Measurements from ENCODE around the gene DNAJC18.

DNA sequence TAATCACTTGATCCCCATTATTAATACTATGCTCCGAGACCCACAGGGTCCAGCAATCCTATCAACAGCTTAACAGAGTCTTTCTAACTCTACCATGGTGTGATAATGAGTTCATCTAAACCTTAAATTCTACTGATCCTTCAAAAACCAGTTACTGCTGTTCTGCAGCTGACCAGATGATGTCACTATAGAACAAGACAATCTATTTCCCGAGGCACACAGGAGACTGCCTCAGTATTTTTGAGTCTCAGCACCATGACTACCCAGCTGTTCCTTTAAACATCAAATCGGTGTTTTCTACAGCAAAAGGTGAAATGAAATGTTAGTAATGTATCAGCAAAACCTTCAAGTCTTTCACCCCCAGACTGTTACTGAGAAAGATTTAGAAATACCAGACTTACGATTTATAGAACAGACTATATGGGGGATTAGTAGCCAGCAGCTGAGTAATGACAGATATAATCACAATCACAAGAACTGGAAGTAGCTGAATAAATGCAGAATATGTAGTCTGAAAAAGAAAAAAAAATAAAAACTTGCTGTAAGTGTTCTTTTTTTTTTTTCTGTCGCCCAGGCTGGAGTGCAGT, 16.9 kb downstream of the DNAJC18 start:
- TF ChIP-seq LEF1 (IDR thresholded peaks at IDR 0.05; ENCODE audit: borderline replicate concordance): no peak
- TF ChIP-seq BHLHE40 (IDR thresholded peaks at IDR 0.05; ENCODE audit: borderline replicate concordance): no peak
- no peak for TF ChIP-seq FOXM1 (IDR thresholded peaks at IDR 0.05; ENCODE audit: borderline replicate concordance)
- TF ChIP-seq SUZ12 (IDR thresholded peaks at IDR 0.05): no peak
- TF ChIP-seq ZNF384 (IDR thresholded peaks at IDR 0.05): no peak
- no peak for TF ChIP-seq FOXK2 (IDR thresholded peaks at IDR 0.05)
- TF ChIP-seq TARDBP (IDR thresholded peaks at IDR 0.05): no peak
- no peak for TF ChIP-seq SP1 (IDR thresholded peaks at IDR 0.05)
- TF ChIP-seq FOXA1 (IDR thresholded peaks at IDR 0.05): no peak
- no peak for TF ChIP-seq ARNT (IDR thresholded peaks at IDR 0.05)

Data from HEK293T (cell line).